Endothelial cell (in vitro differentiated cells): ENCODE results near the gene MOBP. TPM values are rescaled to one million over a fixed set of nuclear protein-coding genes. Genes with fewer than 3 reads are reported as not detected.

Experiments used
- DNase-seq: peaks from one replicate; pipeline ENCODE4 v3.0.0; 2021; ENCODE audit warnings: low spot score
- H3K27ac Mint-ChIP-seq: one replicate; pipeline ENCODE4 v1.8.0; 2021; ENCODE audit warnings: mixed read lengths, inconsistent platforms; ENCODE audit not compliant: unreplicated experiment
- H3K27me3 Mint-ChIP-seq: one replicate; pipeline ENCODE4 v1.8.0; 2021; ENCODE audit warnings: mild to moderate bottlenecking, moderate library complexity, mixed read lengths, inconsistent platforms; ENCODE audit not compliant: unreplicated experiment
- H3K36me3 Mint-ChIP-seq: one replicate; pipeline ENCODE4 v1.8.0; 2021; ENCODE audit warnings: mild to moderate bottlenecking, low read depth, mixed read lengths, inconsistent platforms; ENCODE audit not compliant: unreplicated experiment
- H3K4me1 Mint-ChIP-seq: one replicate; pipeline ENCODE4 v1.8.0; 2021; ENCODE audit warnings: mild to moderate bottlenecking, mixed read lengths, inconsistent platforms; ENCODE audit not compliant: unreplicated experiment
- H3K4me3 Mint-ChIP-seq: one replicate; pipeline ENCODE4 v1.8.0; 2021; ENCODE audit warnings: mild to moderate bottlenecking, mixed read lengths, inconsistent platforms; ENCODE audit not compliant: unreplicated experiment
- H3K9me3 Mint-ChIP-seq: one replicate; pipeline ENCODE4 v1.8.0; 2021; ENCODE audit warnings: mixed read lengths, inconsistent platforms; ENCODE audit not compliant: unreplicated experiment
- total RNA-seq: library from RNA; stranded (reverse); fragmentation: NEBNext Ultra II Directional; extraction: Animal tissue kit (Norgen Biotek cat#: 25700); gene quantifications from one replicate; pipeline ENCODE4 v1.2.1, GENCODE V29; 2021; ENCODE audit not compliant: unreplicated experiment
- TF ChIP-seq, protein P1 (sequence below): fragments of 200-600 bp; sonication (generic); IDR thresholded peaks from one replicate; pipeline ENCODE4 v1.5.0; 2021; ENCODE audit warnings: antibody characterized with exemption; ENCODE audit not compliant: unreplicated experiment

The MOBP gene
- total RNA-seq, 1 donor from 2014 or later = not detected

DNA sequence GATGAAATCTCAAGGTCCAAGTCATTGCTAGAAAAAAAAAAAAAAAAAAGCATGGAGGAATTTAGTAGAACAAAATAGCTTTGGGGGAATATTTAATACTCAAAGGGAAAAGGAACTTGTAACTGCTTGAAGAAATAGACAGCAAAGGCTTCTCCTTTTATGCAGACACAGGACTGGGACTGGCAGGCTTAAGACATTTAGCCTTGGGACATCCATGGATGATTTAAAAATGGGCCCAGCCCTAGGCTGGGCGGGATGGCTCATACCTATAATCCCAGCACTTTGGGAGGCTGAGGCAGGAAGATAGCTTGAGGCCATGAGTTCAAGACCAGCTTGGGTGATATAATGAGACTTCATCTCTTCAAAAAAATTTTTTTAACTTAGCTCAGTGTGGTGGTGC is 41.2 kb upstream of the MOBP start:
- Mint-ChIP-seq H3K4me1 (peaks cover 10% of the 10 kb centered on the region), H3K27me3 (peaks cover 4% of the 10 kb centered on the region), H3K4me3 (no peak overlapping the region)

DNA sequence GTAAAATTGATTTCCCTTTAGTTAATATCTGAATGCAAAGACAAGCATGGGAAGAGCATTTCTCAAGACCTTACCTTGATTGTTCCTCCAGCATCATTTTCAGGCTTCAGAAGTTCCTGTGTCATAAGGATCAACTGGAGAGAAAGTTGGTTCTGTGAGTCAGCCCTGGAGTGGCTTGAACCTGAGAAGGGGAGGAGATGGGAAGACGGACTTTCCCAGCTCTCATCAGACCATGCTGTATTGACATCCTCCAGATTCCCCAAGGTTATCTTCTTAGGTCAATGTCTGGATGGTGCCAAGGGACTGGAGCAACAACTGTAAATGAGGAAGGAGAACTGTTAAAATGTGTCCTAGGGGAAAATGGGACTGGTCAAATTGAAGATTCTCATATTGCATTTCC is 40.0 kb upstream of the MOBP start:
- Mint-ChIP-seq H3K36me3 (peaks cover 4% of the 10 kb centered on the region), H3K27me3 (peaks cover 4% of the 10 kb centered on the region), H3K4me3 (no peak overlapping the region), H3K4me1 (peaks cover 10% of the 10 kb centered on the region), H3K9me3 (no peaks in the 10 kb centered on the region), H3K27ac (no peak overlapping the region)
- no peak for DNase-seq
- TF ChIP-seq, protein P1, sequence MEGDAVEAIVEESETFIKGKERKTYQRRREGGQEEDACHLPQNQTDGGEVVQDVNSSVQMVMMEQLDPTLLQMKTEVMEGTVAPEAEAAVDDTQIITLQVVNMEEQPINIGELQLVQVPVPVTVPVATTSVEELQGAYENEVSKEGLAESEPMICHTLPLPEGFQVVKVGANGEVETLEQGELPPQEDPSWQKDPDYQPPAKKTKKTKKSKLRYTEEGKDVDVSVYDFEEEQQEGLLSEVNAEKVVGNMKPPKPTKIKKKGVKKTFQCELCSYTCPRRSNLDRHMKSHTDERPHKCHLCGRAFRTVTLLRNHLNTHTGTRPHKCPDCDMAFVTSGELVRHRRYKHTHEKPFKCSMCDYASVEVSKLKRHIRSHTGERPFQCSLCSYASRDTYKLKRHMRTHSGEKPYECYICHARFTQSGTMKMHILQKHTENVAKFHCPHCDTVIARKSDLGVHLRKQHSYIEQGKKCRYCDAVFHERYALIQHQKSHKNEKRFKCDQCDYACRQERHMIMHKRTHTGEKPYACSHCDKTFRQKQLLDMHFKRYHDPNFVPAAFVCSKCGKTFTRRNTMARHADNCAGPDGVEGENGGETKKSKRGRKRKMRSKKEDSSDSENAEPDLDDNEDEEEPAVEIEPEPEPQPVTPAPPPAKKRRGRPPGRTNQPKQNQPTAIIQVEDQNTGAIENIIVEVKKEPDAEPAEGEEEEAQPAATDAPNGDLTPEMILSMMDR = no peak

More for the DNA sequence above, 41.2 kb upstream of the MOBP start:
- no peak overlapping the region for H3K27ac Mint-ChIP-seq
- H3K9me3 Mint-ChIP-seq = no peaks in the 10 kb centered on the region
- no peak for DNase-seq
- TF ChIP-seq, protein P1 = no peak
- H3K36me3 Mint-ChIP-seq = peaks cover 4% of the 10 kb centered on the region

DNA sequence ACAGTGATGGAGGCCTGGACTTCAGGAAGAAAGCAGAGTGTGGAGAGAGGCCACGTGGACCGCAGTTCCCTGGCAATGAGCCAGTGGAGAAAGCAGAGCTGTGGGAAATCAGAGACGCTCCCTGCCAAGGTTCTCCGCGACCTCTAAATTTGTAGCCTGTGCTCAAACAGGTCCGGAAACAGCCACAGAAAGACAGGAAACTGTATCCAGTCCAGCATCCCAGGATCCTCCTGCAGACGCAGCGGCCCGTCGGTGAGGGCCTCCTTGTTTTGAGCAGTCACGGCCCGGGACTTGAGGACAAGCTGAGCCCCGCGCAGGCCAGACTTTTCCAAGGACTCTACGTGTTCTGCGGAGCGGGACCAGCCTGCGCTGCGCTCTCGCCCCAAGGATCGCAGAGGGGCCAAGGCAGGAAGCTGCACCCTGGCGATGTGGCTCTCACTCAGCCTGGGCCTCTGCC is 38.7 kb upstream of the MOBP start:
- H3K9me3 Mint-ChIP-seq = no peaks in the 10 kb centered on the region
- no peak for DNase-seq

DNA sequence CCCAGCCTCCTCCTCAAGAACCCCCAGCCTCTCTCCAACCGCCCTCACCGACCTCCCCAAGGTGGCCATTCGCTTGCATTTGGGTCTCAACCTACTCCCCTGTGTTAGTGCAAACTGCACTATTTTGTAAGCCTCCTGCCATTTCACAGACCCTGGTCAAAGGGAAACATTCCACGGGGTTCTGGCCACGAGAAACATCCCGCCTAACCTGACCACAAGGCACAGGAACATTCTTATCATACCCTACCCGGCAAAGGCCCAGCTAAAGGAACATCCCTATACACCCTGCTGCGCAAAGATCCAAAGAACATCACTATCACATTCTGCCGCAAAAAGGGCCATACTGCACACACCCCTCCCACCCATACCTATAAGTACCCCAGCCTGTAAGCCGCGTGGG is 38.0 kb upstream of the MOBP start:
- Mint-ChIP-seq H3K4me1 (peaks cover 10% of the 10 kb centered on the region), H3K36me3 (peaks cover 4% of the 10 kb centered on the region), H3K27me3 (peaks cover 4% of the 10 kb centered on the region), H3K27ac (peak overlapping the region; percentile 44), H3K9me3 (no peaks in the 10 kb centered on the region), H3K4me3 (no peak overlapping the region)
- DNase-seq = no peak
- TF ChIP-seq, protein P1 = no peak

More for the DNA sequence above, 38.7 kb upstream of the MOBP start:
- TF ChIP-seq, protein P1 = no peak
- H3K36me3 Mint-ChIP-seq = peaks cover 4% of the 10 kb centered on the region
- no peak overlapping the region for H3K4me3 Mint-ChIP-seq
- H3K27me3 Mint-ChIP-seq = peaks cover 4% of the 10 kb centered on the region
- H3K27ac Mint-ChIP-seq = no peak overlapping the region
- H3K4me1 Mint-ChIP-seq = peaks cover 10% of the 10 kb centered on the region

DNA sequence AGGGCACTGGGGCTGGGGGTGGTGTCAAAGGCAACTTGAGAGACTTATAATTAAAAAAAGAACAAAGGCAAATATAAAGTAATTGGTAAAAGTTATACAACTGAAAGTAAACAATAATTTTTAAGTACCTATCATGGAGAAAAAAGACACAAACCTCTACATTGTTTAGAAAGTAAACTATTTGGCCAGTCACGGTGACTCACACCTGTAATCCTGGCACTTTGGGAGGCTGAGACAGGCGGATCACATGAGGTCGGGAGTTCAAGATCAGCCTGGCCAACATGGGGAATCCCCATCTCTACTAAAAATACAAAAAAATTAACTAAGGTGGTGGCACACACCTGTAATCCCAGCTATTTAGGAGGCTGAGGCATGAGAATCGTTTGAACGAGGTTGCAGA is 35.1 kb upstream of the MOBP start:
- Mint-ChIP-seq H3K4me1 (peaks cover 10% of the 10 kb centered on the region), H3K27me3 (peaks cover 4% of the 10 kb centered on the region), H3K9me3 (no peaks in the 10 kb centered on the region), H3K27ac (no peak overlapping the region), H3K4me3 (no peak overlapping the region), H3K36me3 (peaks cover 4% of the 10 kb centered on the region)
- TF ChIP-seq, protein P1 = no peak
- DNase-seq = no peak
